Measurements from ENCODE around the gene KSR2.

The KSR2 gene

GRCh38 chr12:117998719-117999118 lies 29.9 kb upstream of the KSR2 start:
- Histone ChIP-seq H3K4me3 (ENCODE audit: low read depth, low read length) (no peak overlapping the region), H2AFZ (no peak overlapping the region), H3K79me2 (no peaks in the 10 kb centered on the region), H3K27me3 (ENCODE audit: control insufficient read depth, insufficient read depth, low read length) (no peaks in the 10 kb centered on the region), H3K9ac (no peak overlapping the region), H3K27ac (no peak overlapping the region), H3K4me2 (ENCODE audit: low read length) (no peak overlapping the region), H3K4me1 (no peaks in the 10 kb centered on the region), H3K36me3 (ENCODE audit: control insufficient read depth, insufficient read depth, low read length) (no peaks in the 10 kb centered on the region), H3K9me3 (ENCODE audit: control insufficient read depth, low read length) (no peaks in the 10 kb centered on the region)
- no peak for TF ChIP-seq CTCF (IDR thresholded peaks at IDR 0.05)

- no peak overlapping the region for H3K4me2 ChIP-seq (ENCODE audit: low read length)
- no peak for TF ChIP-seq CTCF (IDR thresholded peaks at IDR 0.05)
- no peak overlapping the region for H2AFZ ChIP-seq
- no peaks in the 10 kb centered on the region for H3K27me3 ChIP-seq (ENCODE audit: control insufficient read depth, insufficient read depth, low read length)
- no peaks in the 10 kb centered on the region for H3K36me3 ChIP-seq (ENCODE audit: control insufficient read depth, insufficient read depth, low read length)
- no peaks in the 10 kb centered on the region for H3K4me1 ChIP-seq
- no peak overlapping the region for H3K9ac ChIP-seq
- no peaks in the 10 kb centered on the region for H3K9me3 ChIP-seq (ENCODE audit: control insufficient read depth, low read length)
- H3K79me2 ChIP-seq: no peaks in the 10 kb centered on the region
- H3K27ac ChIP-seq: no peak overlapping the region
- no peak overlapping the region for H3K4me3 ChIP-seq (ENCODE audit: low read depth, low read length)
These were observed 26.0 kb upstream of the KSR2 start for GRCh38 chr12:117994551-117995438.

GRCh38 chr12:117986705-117987469 lies 18.1 kb upstream of the KSR2 start:
- Histone ChIP-seq H3K4me2 (ENCODE audit: low read length) (no peak overlapping the region), H3K4me3 (ENCODE audit: low read depth, low read length) (no peak overlapping the region), H3K9ac (no peak overlapping the region), H3K4me1 (no peaks in the 10 kb centered on the region), H3K79me2 (no peaks in the 10 kb centered on the region), H3K27ac (no peak overlapping the region), H3K9me3 (ENCODE audit: control insufficient read depth, low read length) (no peaks in the 10 kb centered on the region), H3K36me3 (ENCODE audit: control insufficient read depth, insufficient read depth, low read length) (no peaks in the 10 kb centered on the region), H3K27me3 (ENCODE audit: control insufficient read depth, insufficient read depth, low read length) (no peaks in the 10 kb centered on the region), H2AFZ (no peak overlapping the region)
- TF ChIP-seq CTCF (IDR thresholded peaks at IDR 0.05): no peak

- Histone ChIP-seq H3K79me2 (no peaks in the 10 kb centered on the region), H3K4me1 (no peaks in the 10 kb centered on the region), H3K36me3 (ENCODE audit: control insufficient read depth, insufficient read depth, low read length) (no peaks in the 10 kb centered on the region), H3K9me3 (ENCODE audit: control insufficient read depth, low read length) (no peaks in the 10 kb centered on the region), H3K4me2 (ENCODE audit: low read length) (no peak overlapping the region), H3K27me3 (ENCODE audit: control insufficient read depth, insufficient read depth, low read length) (no peaks in the 10 kb centered on the region), H3K27ac (no peak overlapping the region), H2AFZ (no peak overlapping the region), H3K4me3 (ENCODE audit: low read depth, low read length) (no peak overlapping the region), H3K9ac (no peak overlapping the region)
- TF ChIP-seq CTCF (IDR thresholded peaks at IDR 0.05): no peak
These were observed 16.4 kb upstream of the KSR2 start for GRCh38 chr12:117985182-117985581.

All from parathyroid adenoma (tissue), 2 donors.